Spleen (tissue), 7 donors: Measurements from ENCODE around the gene PHRF1.

Experiments used
- CTCF ChIP-seq, 11 experiments: fragments of 200-600 bp in 7 of 11; fragments of 450-650 bp in 4 of 11; sonication (generic) in 4 of 11; IDR thresholded peaks in 8 of 11; conservative IDR thresholded peaks in 3 of 11; 1 replicate in 7 of 11; 2 replicates in 4 of 11; pipeline versions ENCODE4 v1.4.0 to v1.8.0; 2016 to 2021; ENCODE audit warnings: antibody characterized with exemption in 11 of 11, inconsistent platforms in 4 of 11, mild to moderate bottlenecking in 1 of 11
- POLR2AphosphoS5 ChIP-seq, 3 donors: sonication (generic); formaldehyde crosslinking; IDR thresholded peaks; one replicate each; pipeline ENCODE4 v1.5.1; 2017; ENCODE audit warnings: antibody characterized with exemption in 3 of 3
- donor health status: DM: no; HTN: no; CAD: no; lungs with moderate emphysema.
- donor health status: DM: no; HTN: no; CAD: no.
- donor health status: DM: no; HTN: no; CAD: no.

- no peak for TF ChIP-seq CTCF (IDR thresholded peaks at IDR 0.05 in 8 of 11, conservative IDR thresholded peaks at IDR 0.05 in 3 of 11)
- TF ChIP-seq POLR2AphosphoS5 (IDR thresholded peaks at IDR 0.05), result no peak
Observed at GRCh38 chr11:558503-558902, 17.8 kb upstream of the PHRF1 start.
